ENCODE results near the gene ZCCHC10. TPM values are rescaled to one million over a fixed set of nuclear protein-coding genes. Genes with fewer than 3 reads are reported as not detected.

Gene ZCCHC10
- total RNA-seq, 6 donors from 2014 or later = 5.7 to 21.3 (median 12.4) TPM

DNA sequence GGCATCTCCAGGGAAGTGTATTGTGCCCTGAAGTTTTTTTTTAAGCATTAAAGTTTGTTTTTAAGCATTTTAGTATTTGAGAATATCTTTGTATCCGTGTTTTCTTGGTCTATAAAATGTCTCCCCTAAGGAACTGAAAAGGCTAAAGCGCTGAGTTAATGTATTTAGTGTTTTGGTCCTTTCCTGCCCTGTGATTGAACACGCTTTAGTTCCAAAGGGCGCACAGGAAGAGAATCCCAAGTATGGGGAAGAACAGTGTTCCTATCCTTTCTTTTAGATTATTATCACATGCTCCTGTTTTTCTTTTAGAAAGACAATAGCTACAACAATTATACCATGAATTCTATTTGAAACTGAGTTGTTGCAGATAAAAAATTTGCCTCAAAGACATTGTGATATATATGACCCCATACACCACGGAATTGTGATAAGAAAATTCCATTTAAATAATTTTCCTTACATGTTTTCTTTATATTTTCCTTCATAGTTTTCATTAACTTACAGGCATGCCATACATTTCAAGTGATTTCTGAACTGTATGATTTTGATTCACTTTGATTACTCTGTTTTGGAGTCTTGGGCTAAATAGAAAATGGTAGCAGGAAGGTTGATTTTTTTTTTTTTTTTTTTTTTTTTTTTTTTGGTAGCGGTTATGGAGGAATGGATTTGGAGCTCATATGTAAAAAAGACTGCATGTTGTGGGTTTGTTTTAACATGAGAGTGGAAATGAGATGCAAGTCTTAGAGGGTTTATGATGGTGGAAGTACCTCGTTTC is 28.5 kb upstream of the ZCCHC10 start:
- Histone ChIP-seq H3K27ac (no peak overlapping the region), H3K4me1 (peaks cover 31 to 41% (median 37%) of the 10 kb centered on the region in 4 donors), H3K9me3 (no peaks in the 10 kb centered on the region), H3K36me3 (peaks cover 0 to 3% (median 0%) of the 10 kb centered on the region in 4 donors), H3K4me3 (no peak overlapping the region), H3K27me3 (no peaks in the 10 kb centered on the region)
- ATAC-seq (ENCODE audit: low FRiP score in 2 of 2) (no peak), DNase-seq (no peak)
- 91 to 93% methylated on average over 7 of the region's 7 CpGs for WGBS, 2 donors
- TF ChIP-seq EP300 (IDR thresholded peaks at IDR 0.05) (no peak), POLR2A (IDR thresholded peaks at IDR 0.05) (no peak), POLR2AphosphoS5 (IDR thresholded peaks at IDR 0.05) (no peak)
- TF ChIP-seq, protein P1, sequence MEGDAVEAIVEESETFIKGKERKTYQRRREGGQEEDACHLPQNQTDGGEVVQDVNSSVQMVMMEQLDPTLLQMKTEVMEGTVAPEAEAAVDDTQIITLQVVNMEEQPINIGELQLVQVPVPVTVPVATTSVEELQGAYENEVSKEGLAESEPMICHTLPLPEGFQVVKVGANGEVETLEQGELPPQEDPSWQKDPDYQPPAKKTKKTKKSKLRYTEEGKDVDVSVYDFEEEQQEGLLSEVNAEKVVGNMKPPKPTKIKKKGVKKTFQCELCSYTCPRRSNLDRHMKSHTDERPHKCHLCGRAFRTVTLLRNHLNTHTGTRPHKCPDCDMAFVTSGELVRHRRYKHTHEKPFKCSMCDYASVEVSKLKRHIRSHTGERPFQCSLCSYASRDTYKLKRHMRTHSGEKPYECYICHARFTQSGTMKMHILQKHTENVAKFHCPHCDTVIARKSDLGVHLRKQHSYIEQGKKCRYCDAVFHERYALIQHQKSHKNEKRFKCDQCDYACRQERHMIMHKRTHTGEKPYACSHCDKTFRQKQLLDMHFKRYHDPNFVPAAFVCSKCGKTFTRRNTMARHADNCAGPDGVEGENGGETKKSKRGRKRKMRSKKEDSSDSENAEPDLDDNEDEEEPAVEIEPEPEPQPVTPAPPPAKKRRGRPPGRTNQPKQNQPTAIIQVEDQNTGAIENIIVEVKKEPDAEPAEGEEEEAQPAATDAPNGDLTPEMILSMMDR (IDR thresholded peaks at IDR 0.05) = no peak

GRCh38 chr5:133053448-133053847 is 27.1 kb upstream of the ZCCHC10 start:
- no peak for TF ChIP-seq EP300 (IDR thresholded peaks at IDR 0.05)
- TF ChIP-seq, protein P1 (IDR thresholded peaks at IDR 0.05) = no peak
- TF ChIP-seq POLR2A (IDR thresholded peaks at IDR 0.05) = no peak
- no peak for TF ChIP-seq POLR2AphosphoS5 (IDR thresholded peaks at IDR 0.05)
- WGBS, 2 donors = 93 to 94% methylated on average over 15 of the region's 15 CpGs
- H3K27me3 ChIP-seq = no peaks in the 10 kb centered on the region
- H3K27ac ChIP-seq = no peak overlapping the region
- H3K4me3 ChIP-seq = peak overlapping the region in 3 of 4 donors; percentile 77 to 98 (median 77)
- DNase-seq (no peak), ATAC-seq (ENCODE audit: low FRiP score in 2 of 2) (no peak)
- no peaks in the 10 kb centered on the region for H3K9me3 ChIP-seq
- H3K36me3 ChIP-seq = peaks cover 0 to 3% (median 0%) of the 10 kb centered on the region in 4 donors
- H3K4me1 ChIP-seq = peaks cover 32 to 40% (median 39%) of the 10 kb centered on the region in 4 donors

GRCh38 chr5:133052317-133053175 is 26.2 kb upstream of the ZCCHC10 start:
- whole genome bisulfite sequencing, 2 donors = 2 to 4% methylated on average over 18 to 55 of the region's 59 CpGs
- Histone ChIP-seq H3K27ac (peak overlapping the region; percentile 98 to 100 (median 99)), H3K27me3 (no peaks in the 10 kb centered on the region), H3K36me3 (peaks cover 0 to 3% (median 0%) of the 10 kb centered on the region in 4 donors), H3K4me3 (peak overlapping the region; percentile 77 to 98 (median 82)), H3K9me3 (no peaks in the 10 kb centered on the region), H3K4me1 (peaks cover 28 to 36% (median 32%) of the 10 kb centered on the region in 4 donors)
- peak; percentile 78 to 88 for ATAC-seq (ENCODE audit: low FRiP score in 2 of 2)
- peak; percentile 70 to 95 for DNase-seq
- TF ChIP-seq EP300 (IDR thresholded peaks at IDR 0.05) (no peak), POLR2A (IDR thresholded peaks at IDR 0.05) (peak in 1 of 4 donors; percentile 29), POLR2AphosphoS5 (IDR thresholded peaks at IDR 0.05) (peak in 1 of 2 donors; percentile 48)
- TF ChIP-seq, protein P1 (IDR thresholded peaks at IDR 0.05) = no peak

GRCh38 chr5:133051542-133052316 is 25.4 kb upstream of the ZCCHC10 start, which contains the start of gene HSPA4:
HSPA4 (plus strand) TSS chr5:133052013; CDS start chr5:133052251, 238 bp downstream.
- TF ChIP-seq EP300 (IDR thresholded peaks at IDR 0.05) (no peak), POLR2AphosphoS5 (IDR thresholded peaks at IDR 0.05) (peak; percentile 94 to 98), POLR2A (IDR thresholded peaks at IDR 0.05) (peak; percentile 48 to 97 (median 92))
- TF ChIP-seq, protein P1 (IDR thresholded peaks at IDR 0.05) = peak in 2 of 6 experiments; percentile 5 to 12
- DNase-seq (peak; percentile 94 to 98), ATAC-seq (ENCODE audit: low FRiP score in 2 of 2) (peak; percentile 95 to 96)
- Histone ChIP-seq H3K36me3 (peaks cover 0 to under 1% (median 0%) of the 10 kb centered on the region in 4 donors), H3K4me1 (peaks cover 25 to 33% (median 30%) of the 10 kb centered on the region in 4 donors), H3K27ac (peak within 1 kb of the TSS; percentile 98 to 100 (median 99)), H3K4me3 (peak within 1 kb of the TSS; percentile 77 to 98 (median 82)), H3K9me3 (no peaks in the 10 kb centered on the region), H3K27me3 (no peaks in the 10 kb centered on the region)
- 0 to 1% methylated on average over 24 to 33 of the region's 68 CpGs for WGBS, 2 donors

All from upper lobe of left lung (tissue), 6 donors.